ENCODE results near the gene FAM219A. TPM values are rescaled to one million over a fixed set of nuclear protein-coding genes. Genes with fewer than 3 reads are reported as not detected.

The FAM219A gene
- total RNA-seq, 1 experiment from 2014 or later = 63.3 TPM

DNA sequence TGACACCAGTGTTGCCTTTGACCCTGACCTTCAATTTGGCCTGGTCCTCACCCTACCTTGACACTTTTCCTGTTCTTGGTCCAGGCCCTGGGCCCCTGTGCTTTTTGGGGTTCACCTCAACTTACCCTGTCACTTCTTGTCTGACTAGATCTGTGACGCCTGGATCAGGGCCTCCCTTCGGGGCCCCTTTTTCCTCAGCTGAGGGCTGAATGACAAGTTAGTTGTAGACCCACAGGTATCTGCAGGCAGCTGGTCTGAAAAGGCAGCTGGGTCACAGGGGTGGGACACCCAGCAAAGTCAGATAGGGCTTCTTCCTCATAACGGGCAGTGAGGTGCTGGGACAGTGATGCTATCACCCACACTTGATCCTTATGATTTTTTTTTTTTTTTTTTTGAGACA, 71.7 kb downstream of the FAM219A start:
- H3K4me1 ChIP-seq (ENCODE audit: insufficient read depth, low read length, poor library complexity, severe bottlenecking) = no peaks in the 10 kb centered on the region
- BruUV-seq (replicated peaks) = no TSS peak
- no peak overlapping the region for H3K4me3 ChIP-seq (ENCODE audit: low read depth, low read length, poor library complexity, severe bottlenecking)
- POLR2A ChIA-PET (ENCODE audit: low non-redundant PET) = interaction anchor here (0.6 kb wide), 1 partner anchor 26 kb away, joined by 26 read pairs; no protein-coding TSS in a partner anchor
- CTCF ChIA-PET = interaction anchor here (0.7 kb wide), 1 partner anchor 130 kb away, joined by 7 read pairs; no protein-coding TSS in a partner anchor
- no peak for DNase-seq (ENCODE audit: low spot score)
- H3K27ac ChIP-seq (ENCODE audit: low read depth, low read length, poor library complexity, severe bottlenecking) = no peak overlapping the region
- H3K27me3 ChIP-seq (replicated peaks; ENCODE audit: insufficient read depth, low read depth, low read length, poor library complexity) = no peaks in the 10 kb centered on the region
- H3K36me3 ChIP-seq (ENCODE audit: insufficient read depth, low read length, poor library complexity, severe bottlenecking) = no peaks in the 10 kb centered on the region
- intact Hi-C loops (cut with micrococcal nuclease; ENCODE audit: unreplicated experiment) = no loop called here
- TF ChIP-seq EZH2 (IDR thresholded peaks at IDR 0.05; ENCODE audit: borderline replicate concordance, low read depth, low read length, poor library complexity, severe bottlenecking) = no peak
- TF ChIP-seq, protein P1, sequence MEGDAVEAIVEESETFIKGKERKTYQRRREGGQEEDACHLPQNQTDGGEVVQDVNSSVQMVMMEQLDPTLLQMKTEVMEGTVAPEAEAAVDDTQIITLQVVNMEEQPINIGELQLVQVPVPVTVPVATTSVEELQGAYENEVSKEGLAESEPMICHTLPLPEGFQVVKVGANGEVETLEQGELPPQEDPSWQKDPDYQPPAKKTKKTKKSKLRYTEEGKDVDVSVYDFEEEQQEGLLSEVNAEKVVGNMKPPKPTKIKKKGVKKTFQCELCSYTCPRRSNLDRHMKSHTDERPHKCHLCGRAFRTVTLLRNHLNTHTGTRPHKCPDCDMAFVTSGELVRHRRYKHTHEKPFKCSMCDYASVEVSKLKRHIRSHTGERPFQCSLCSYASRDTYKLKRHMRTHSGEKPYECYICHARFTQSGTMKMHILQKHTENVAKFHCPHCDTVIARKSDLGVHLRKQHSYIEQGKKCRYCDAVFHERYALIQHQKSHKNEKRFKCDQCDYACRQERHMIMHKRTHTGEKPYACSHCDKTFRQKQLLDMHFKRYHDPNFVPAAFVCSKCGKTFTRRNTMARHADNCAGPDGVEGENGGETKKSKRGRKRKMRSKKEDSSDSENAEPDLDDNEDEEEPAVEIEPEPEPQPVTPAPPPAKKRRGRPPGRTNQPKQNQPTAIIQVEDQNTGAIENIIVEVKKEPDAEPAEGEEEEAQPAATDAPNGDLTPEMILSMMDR (conservative IDR thresholded peaks at IDR 0.05; ENCODE audit: low read depth, low read length) = no peak
- H3K9me3 ChIP-seq (ENCODE audit: low read depth, low read length, poor library complexity, severe bottlenecking) = no peaks in the 10 kb centered on the region

DNA sequence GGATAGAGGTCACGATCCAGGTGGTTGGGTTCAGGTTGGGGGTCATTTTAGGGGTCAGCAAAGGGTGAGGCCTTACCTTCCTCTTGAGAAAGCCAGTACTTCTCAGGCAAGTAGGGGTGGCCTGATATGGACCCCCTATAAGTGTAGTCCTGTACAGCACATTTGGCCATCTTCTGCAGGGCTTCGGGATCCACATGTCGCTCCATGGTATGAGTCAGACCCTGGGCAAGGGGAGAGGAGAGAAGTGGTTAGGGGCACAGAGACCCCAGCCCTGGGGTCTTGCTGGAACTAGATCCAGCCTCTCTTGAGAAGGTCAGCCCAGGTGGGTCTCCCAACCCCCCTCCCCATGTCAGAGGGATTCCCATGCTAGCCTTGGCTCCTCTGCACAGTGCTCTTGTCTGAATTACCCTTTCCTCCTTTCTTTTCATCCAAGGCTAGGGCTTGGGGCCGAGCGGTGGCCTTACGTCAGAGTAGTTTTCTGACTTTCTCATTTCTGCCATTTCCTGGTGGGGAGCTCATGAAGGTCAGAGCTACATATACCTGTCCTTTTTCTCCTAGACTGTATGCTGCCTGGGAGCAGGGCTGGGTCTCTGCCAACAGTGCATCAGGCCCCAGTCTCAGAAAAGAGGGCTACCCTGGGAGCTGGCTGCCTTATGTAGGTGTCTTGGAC, 72.7 kb downstream of the FAM219A start:
- no peak overlapping the region for H3K4me3 ChIP-seq (ENCODE audit: low read depth, low read length, poor library complexity, severe bottlenecking)
- no peaks in the 10 kb centered on the region for H3K9me3 ChIP-seq (ENCODE audit: low read depth, low read length, poor library complexity, severe bottlenecking)
- no peak overlapping the region for H3K27ac ChIP-seq (ENCODE audit: low read depth, low read length, poor library complexity, severe bottlenecking)
- no peaks in the 10 kb centered on the region for H3K27me3 ChIP-seq (replicated peaks; ENCODE audit: insufficient read depth, low read depth, low read length, poor library complexity)
- POLR2A ChIA-PET (ENCODE audit: low non-redundant PET) = interaction anchor here (0.6 kb wide), 1 partner anchor 25 kb away, joined by 26 read pairs; no protein-coding TSS in a partner anchor
- CTCF ChIA-PET = interaction anchor here (0.7 kb wide), 1 partner anchor 131 kb away, joined by 7 read pairs; no protein-coding TSS in a partner anchor
- DNase-seq (ENCODE audit: low spot score) = no peak
- no peaks in the 10 kb centered on the region for H3K36me3 ChIP-seq (ENCODE audit: insufficient read depth, low read length, poor library complexity, severe bottlenecking)
- TF ChIP-seq, protein P1 (conservative IDR thresholded peaks at IDR 0.05; ENCODE audit: low read depth, low read length) = no peak
- no peak for TF ChIP-seq EZH2 (IDR thresholded peaks at IDR 0.05; ENCODE audit: borderline replicate concordance, low read depth, low read length, poor library complexity, severe bottlenecking)
- no TSS peak for BruUV-seq (replicated peaks)
- no peaks in the 10 kb centered on the region for H3K4me1 ChIP-seq (ENCODE audit: insufficient read depth, low read length, poor library complexity, severe bottlenecking)
- intact Hi-C loops (cut with micrococcal nuclease; ENCODE audit: unreplicated experiment) = no loop called here

GRCh38 chr9:34384368-34385165, 73.8 kb downstream of the FAM219A start:
- no peaks in the 10 kb centered on the region for H3K27me3 ChIP-seq (replicated peaks; ENCODE audit: insufficient read depth, low read depth, low read length, poor library complexity)
- no peak overlapping the region for H3K4me3 ChIP-seq (ENCODE audit: low read depth, low read length, poor library complexity, severe bottlenecking)
- intact Hi-C loops (cut with micrococcal nuclease; ENCODE audit: unreplicated experiment) = no loop called here
- H3K9me3 ChIP-seq (ENCODE audit: low read depth, low read length, poor library complexity, severe bottlenecking) = no peaks in the 10 kb centered on the region
- POLR2A ChIA-PET (ENCODE audit: low non-redundant PET) = no interaction called here
- TF ChIP-seq, protein P1 (conservative IDR thresholded peaks at IDR 0.05; ENCODE audit: low read depth, low read length) = no peak
- no peak for TF ChIP-seq EZH2 (IDR thresholded peaks at IDR 0.05; ENCODE audit: borderline replicate concordance, low read depth, low read length, poor library complexity, severe bottlenecking)
- H3K27ac ChIP-seq (ENCODE audit: low read depth, low read length, poor library complexity, severe bottlenecking) = no peak overlapping the region
- H3K36me3 ChIP-seq (ENCODE audit: insufficient read depth, low read length, poor library complexity, severe bottlenecking) = no peaks in the 10 kb centered on the region
- no TSS peak for BruUV-seq (replicated peaks)
- no peak for DNase-seq (ENCODE audit: low spot score)
- CTCF ChIA-PET = no interaction called here
- peaks cover 6% of the 10 kb centered on the region for H3K4me1 ChIP-seq (ENCODE audit: insufficient read depth, low read length, poor library complexity, severe bottlenecking)
